Endothelial cell of umbilical vein (primary cell): Measurements from ENCODE around the gene REEP1. TPM values are rescaled to one million over a fixed set of nuclear protein-coding genes. Genes with fewer than 3 reads are reported as not detected.

Source experiments
- BruUV-seq: library from RNA; stranded (reverse); fragments of 400-500 nt; replicated peaks from 2 replicates; lab custom pipeline; 2021; lab: Mats Ljungman, UMichigan
- CTCF ChIA-PET: fragments of 300-600, 350-600 bp; sonication (Branson Sonifier 250); formaldehyde crosslinking; loops from one replicate; lab custom pipeline; 2021; ENCODE audit warnings: antibody characterized with exemption, inconsistent platforms; lab: Charles Lee
- POLR2A ChIA-PET: fragments of 300-600, 350-600 bp; sonication (Branson Sonifier 250); formaldehyde crosslinking; loops from one replicate; lab custom pipeline; 2021; ENCODE audit warnings: antibody characterized with exemption, inconsistent platforms; lab: Charles Lee
- DNase-seq: peaks from one replicate; pipeline ENCODE4 v3.0.0-alpha.2; 2011; ENCODE audit warnings: low read depth, low spot score
- FAIRE-seq: peaks from 2 replicates; lab custom pipeline; 2011; peaks lifted over from hg19 to GRCh38; lab: Jason Lieb, UNC
- H2AFZ ChIP-seq: 2 replicates; pipeline ENCODE4 v1.6.0; 2012; ENCODE audit warnings: low read depth, low read length, control low read depth, inconsistent platforms
- H3K27ac ChIP-seq: 2 replicates; pipeline ENCODE4 v1.5.1; 2011; ENCODE audit warnings: low read depth, mild to moderate bottlenecking, control low read depth, low read length, moderate library complexity; ENCODE audit not compliant: insufficient read depth
- H3K27me3 ChIP-seq, 2 experiments: 2 replicates each; pipeline versions ENCODE4 v1.6.0 to v1.6.1; 2011; ENCODE audit warnings: low read length in 2 of 2, mixed read lengths in 1 of 2; ENCODE audit not compliant: control insufficient read depth in 2 of 2, insufficient read depth in 2 of 2
- H3K36me3 ChIP-seq, 2 experiments: 2 replicates in 1 of 2; 3 replicates in 1 of 2; pipeline ENCODE4 v1.5.1; 2011; ENCODE audit warnings: low read length in 2 of 2, mild to moderate bottlenecking in 1 of 2, moderate library complexity in 1 of 2; ENCODE audit not compliant: control insufficient read depth in 2 of 2, insufficient read depth in 2 of 2; ENCODE audit errors: extremely low read depth in 1 of 2
- H3K4me1 ChIP-seq: 3 replicates; pipeline ENCODE4 v1.5.1; 2011; ENCODE audit warnings: mild to moderate bottlenecking, low read length; ENCODE audit not compliant: control insufficient read depth, insufficient read depth; ENCODE audit errors: extremely low read depth
- H3K4me2 ChIP-seq: 2 replicates; pipeline ENCODE4 v1.6.1; 2011; ENCODE audit warnings: low read length, control low read depth, mixed read lengths; ENCODE audit not compliant: insufficient read depth
- H3K4me3 ChIP-seq, 3 experiments: fragments of 200-600 bp in 1 of 3; sonication (generic), shearing (Covaris generic) in 1 of 3; replicated peaks in 1 of 3; 2 replicates each; pipeline ENCODE4 v1.5.1; 2011 to 2016; ENCODE audit warnings: control low read depth in 3 of 3, low read length in 3 of 3, mild to moderate bottlenecking in 2 of 3, inconsistent platforms in 1 of 3, low read depth in 1 of 3, moderate library complexity in 1 of 3; ENCODE audit not compliant: insufficient read depth in 1 of 3
- H3K79me2 ChIP-seq: 2 replicates; pipeline ENCODE4 v1.6.0; 2012; ENCODE audit warnings: low read length, inconsistent platforms; ENCODE audit not compliant: control insufficient read depth, insufficient read depth
- H3K9ac ChIP-seq: replicated peaks from 2 replicates; pipeline ENCODE3; 2011; ENCODE audit warnings: low read length, control low read depth; ENCODE audit not compliant: insufficient read depth; ENCODE audit errors: extremely low read depth
- H3K9me1 ChIP-seq: replicated peaks from 3 replicates; pipeline ENCODE4 v1.6.0; 2011; ENCODE audit warnings: mild to moderate bottlenecking, low read length; ENCODE audit not compliant: control insufficient read depth, insufficient read depth; ENCODE audit errors: extremely low read depth
- H3K9me3 ChIP-seq: replicated peaks from 2 replicates; pipeline ENCODE4 v1.5.1; 2012; ENCODE audit warnings: low read length, inconsistent platforms; ENCODE audit not compliant: control insufficient read depth, insufficient read depth
- H4K20me1 ChIP-seq: replicated peaks from 2 replicates; pipeline ENCODE3; 2011; ENCODE audit warnings: mild to moderate bottlenecking, low read length; ENCODE audit not compliant: control insufficient read depth, insufficient read depth; ENCODE audit errors: extremely low read depth
- EZH2 ChIP-seq: IDR thresholded peaks from 2 replicates; pipeline ENCODE4 v1.6.1; 2012; ENCODE audit warnings: borderline replicate concordance, low read depth, mild to moderate bottlenecking, moderate library complexity, low read length, inconsistent platforms; ENCODE audit not compliant: severe bottlenecking
- FOS ChIP-seq: IDR thresholded peaks from 2 replicates; pipeline ENCODE4 v1.6.1; 2011; ENCODE audit warnings: mild to moderate bottlenecking, low read length, moderate library complexity, borderline replicate concordance; ENCODE audit not compliant: insufficient read depth
- GATA2 ChIP-seq: IDR thresholded peaks from 2 replicates; pipeline ENCODE4 v1.7.0; 2011; ENCODE audit warnings: low read depth, mild to moderate bottlenecking, moderate library complexity, mixed read lengths, low read length; ENCODE audit not compliant: insufficient read length, insufficient read depth
- JUN ChIP-seq: IDR thresholded peaks from 2 replicates; pipeline ENCODE4 v1.6.1; 2011; ENCODE audit warnings: borderline replicate concordance, low read depth; ENCODE audit not compliant: insufficient read length, insufficient read depth
- MYC ChIP-seq: IDR thresholded peaks from one replicate; pipeline ENCODE4 v1.6.1; 2011; ENCODE audit warnings: mild to moderate bottlenecking, low read depth, low read length
- POLR2A ChIP-seq: IDR thresholded peaks from 2 replicates; pipeline ENCODE4 v1.6.1; 2012; ENCODE audit warnings: low read depth, mild to moderate bottlenecking, control low read depth, low read length
- POLR2AphosphoS5 ChIP-seq: IDR thresholded peaks from 2 replicates; pipeline ENCODE4 v1.6.1; 2012; ENCODE audit warnings: low read depth, mild to moderate bottlenecking, control low read depth, low read length, moderate library complexity; ENCODE audit not compliant: insufficient read depth
- dilution Hi-C: fragments of 300-500 bp; cut with MboI; formaldehyde crosslinking; loops from one replicate; pipeline ENCODE4 v1.15.0; 2019; ENCODE audit warnings: low sequenced_read_pairs; ENCODE audit not compliant: extremely low pct_ligation_motif_present
- intact Hi-C: fragments of 100-400 bp; cut with micrococcal nuclease; formaldehyde crosslinking; loops from one replicate; pipeline ENCODE4 v1.10.0; 2022
- polyA plus RNA-seq, 4 experiments: library from polyadenylated mRNA; depleted of rRNA in 3 of 4; stranded (reverse) in 3 of 4; unstranded in 1 of 4; fragments of >200 nt; gene quantifications; 2 replicates each; pipeline versions ENCODE4 v1.2.1 to v1.2.3, GENCODE V29; 2011 to 2012; ENCODE audit warnings: missing spikeins in 1 of 4
- total RNA-seq: library from RNA; stranded (reverse); gene quantifications from 2 replicates; pipeline ENCODE4 v1.2.3, GENCODE V29; 2021
- TF ChIP-seq, protein P1 (sequence below), 2 donors: IDR thresholded peaks; 1 replicate in 1 of 2; 2 replicates in 1 of 2; pipeline ENCODE4 v1.5.1; 2011; ENCODE audit warnings: low read length in 2 of 2, mild to moderate bottlenecking in 2 of 2, moderate library complexity in 2 of 2, control low read depth in 1 of 2, inconsistent platforms in 1 of 2, low read depth in 1 of 2; ENCODE audit not compliant: insufficient read depth in 1 of 2; ENCODE audit errors: extremely low read depth in 1 of 2
- TF ChIP-seq, protein P2 (sequence below): IDR thresholded peaks from 2 replicates; pipeline ENCODE4 v1.6.1; 2011; ENCODE audit not compliant: insufficient read depth, insufficient read length

REEP1 gene
- total and polyA plus RNA-seq, 2 donors (not counting 3 experiments of a cell fraction or from before 2014, with no cell fraction given), result 0.11 to 0.53 TPM

DNA sequence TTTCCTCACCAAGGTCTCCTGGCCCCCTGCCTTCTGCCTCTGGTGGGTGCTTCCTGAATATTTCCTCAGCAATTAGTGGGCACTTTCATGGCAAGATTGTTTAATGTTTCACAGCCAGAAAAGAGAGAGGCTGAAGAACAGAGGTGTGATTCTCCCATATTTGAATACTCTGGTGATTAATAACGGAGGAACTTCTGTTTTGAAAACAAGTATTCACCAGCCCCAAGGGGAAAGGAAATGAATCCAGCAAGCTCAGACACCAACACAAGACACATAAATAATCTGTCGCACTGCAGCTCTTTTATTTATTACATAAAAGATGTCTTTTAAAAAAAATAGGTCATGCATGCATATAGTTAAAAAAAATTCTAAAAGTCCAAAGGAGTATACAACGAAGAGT lies 80.4 kb downstream of the REEP1 start:
- TF ChIP-seq GATA2 (no peak), POLR2A (no peak), MYC (no peak), FOS (no peak), POLR2AphosphoS5 (no peak), EZH2 (no peak), JUN (no peak)
- TF ChIP-seq, protein P1, sequence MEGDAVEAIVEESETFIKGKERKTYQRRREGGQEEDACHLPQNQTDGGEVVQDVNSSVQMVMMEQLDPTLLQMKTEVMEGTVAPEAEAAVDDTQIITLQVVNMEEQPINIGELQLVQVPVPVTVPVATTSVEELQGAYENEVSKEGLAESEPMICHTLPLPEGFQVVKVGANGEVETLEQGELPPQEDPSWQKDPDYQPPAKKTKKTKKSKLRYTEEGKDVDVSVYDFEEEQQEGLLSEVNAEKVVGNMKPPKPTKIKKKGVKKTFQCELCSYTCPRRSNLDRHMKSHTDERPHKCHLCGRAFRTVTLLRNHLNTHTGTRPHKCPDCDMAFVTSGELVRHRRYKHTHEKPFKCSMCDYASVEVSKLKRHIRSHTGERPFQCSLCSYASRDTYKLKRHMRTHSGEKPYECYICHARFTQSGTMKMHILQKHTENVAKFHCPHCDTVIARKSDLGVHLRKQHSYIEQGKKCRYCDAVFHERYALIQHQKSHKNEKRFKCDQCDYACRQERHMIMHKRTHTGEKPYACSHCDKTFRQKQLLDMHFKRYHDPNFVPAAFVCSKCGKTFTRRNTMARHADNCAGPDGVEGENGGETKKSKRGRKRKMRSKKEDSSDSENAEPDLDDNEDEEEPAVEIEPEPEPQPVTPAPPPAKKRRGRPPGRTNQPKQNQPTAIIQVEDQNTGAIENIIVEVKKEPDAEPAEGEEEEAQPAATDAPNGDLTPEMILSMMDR (IDR thresholded peaks at IDR 0.05; ENCODE audit: extremely low read depth in 1 of 2, insufficient read depth in 1 of 2, low read depth in 1 of 2, low read length in 2 of 2), result no peak
- TF ChIP-seq, protein P2, sequence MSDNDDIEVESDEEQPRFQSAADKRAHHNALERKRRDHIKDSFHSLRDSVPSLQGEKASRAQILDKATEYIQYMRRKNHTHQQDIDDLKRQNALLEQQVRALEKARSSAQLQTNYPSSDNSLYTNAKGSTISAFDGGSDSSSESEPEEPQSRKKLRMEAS, result no peak
- intact Hi-C loops, result no loop called here
- H3K4me2 ChIP-seq, result no peak overlapping the region
- no TSS peak for BruUV-seq
- CTCF ChIA-PET, result no interaction called here
- no peak overlapping the region for H2AFZ ChIP-seq
- H3K27ac ChIP-seq, result no peak overlapping the region
- H3K4me3 ChIP-seq, result no peak overlapping the region
- no peaks in the 10 kb centered on the region for H3K36me3 ChIP-seq
- no peaks in the 10 kb centered on the region for H3K79me2 ChIP-seq
- H3K9me3 ChIP-seq, result no peaks in the 10 kb centered on the region
- DNase-seq (no peak), FAIRE-seq (no peak)
- no peak overlapping the region for H3K9ac ChIP-seq
- peaks cover 1% of the 10 kb centered on the region for H3K4me1 ChIP-seq
- peaks cover 4 to 13% of the 10 kb centered on the region in 2 experiments for H3K27me3 ChIP-seq
- no peaks in the 10 kb centered on the region for H3K9me1 ChIP-seq
- no peaks in the 10 kb centered on the region for H4K20me1 ChIP-seq
- POLR2A ChIA-PET, result no interaction called here
- dilution Hi-C loops, result no loop called here
